SK-N-SH (cell line): ENCODE results near the gene POLE2. TPM values are rescaled to one million over a fixed set of nuclear protein-coding genes. Genes with fewer than 3 reads are reported as not detected.
"Not testable (repeated sequence)": the region's sequence is repeated elsewhere in the genome, so short reads cannot be mapped to it uniquely, and the experiment has no call there.

Source experiments
- CTCF ChIA-PET: fragments of 300-600, 350-600 bp; formaldehyde crosslinking; extraction: SDS; loops from one replicate; lab custom pipeline; 2021; lab: Yijun Ruan, JAX
- POLR2A ChIA-PET: fragments of 350-600 bp; sonication (Branson Sonifier 250); formaldehyde crosslinking; extraction: SDS; loops from one replicate; lab custom pipeline; 2020; ENCODE audit warnings: antibody characterized with exemption, inconsistent platforms; lab: Yijun Ruan, JAX
- DNase-seq: peaks from one replicate; pipeline ENCODE4 v3.0.0; 2012
- H2AFZ ChIP-seq: fragments of 200-600 bp; sonication (generic); 2 replicates; pipeline ENCODE4 v1.8.1; 2016; ENCODE audit warnings: antibody characterized with exemption, mild to moderate bottlenecking, low read depth
- H3F3A ChIP-seq: fragments of 200-600 bp; sonication (generic); replicated peaks from 2 replicates; pipeline ENCODE3; 2016; ENCODE audit warnings: antibody characterized with exemption, mild to moderate bottlenecking; ENCODE audit not compliant: insufficient read depth
- H3K27ac ChIP-seq, 2 experiments: fragments of 200-500 bp in 1 of 2; fragments of 200-600 bp in 1 of 2; sonication (Bioruptor generic) in 1 of 2; sonication (generic), shearing (Covaris generic) in 1 of 2; 2 replicates each; pipeline versions ENCODE4 v1.5.1 to v1.6.1; 2014 to 2016; ENCODE audit warnings: low read depth in 2 of 2, inconsistent platforms in 1 of 2, low read length in 1 of 2, mild to moderate bottlenecking in 1 of 2, mixed read lengths in 1 of 2
- H3K27me3 ChIP-seq: fragments of 200-600 bp; sonication (generic), shearing (Covaris generic); 2 replicates; pipeline ENCODE4 v1.6.1; 2016; ENCODE audit warnings: mixed run types; ENCODE audit not compliant: insufficient read depth
- H3K36me3 ChIP-seq, 2 experiments: fragments of 200-500 bp in 1 of 2; fragments of 200-600 bp in 1 of 2; sonication (Bioruptor generic) in 1 of 2; sonication (generic) in 1 of 2; replicated peaks in 1 of 2; 2 replicates each; pipeline versions ENCODE3 to v1.5.1; 2014 to 2016; ENCODE audit warnings: low read length in 1 of 2, mild to moderate bottlenecking in 1 of 2; ENCODE audit not compliant: insufficient read depth in 2 of 2, control insufficient read depth in 1 of 2
- H3K4me1 ChIP-seq, 2 experiments: fragments of 200-500 bp in 1 of 2; fragments of 200-600 bp in 1 of 2; sonication (Bioruptor generic) in 1 of 2; sonication (generic), shearing (Covaris generic) in 1 of 2; 2 replicates each; pipeline versions ENCODE4 v1.5.1 to v1.6.1; 2014 to 2016; ENCODE audit warnings: low read depth in 1 of 2, low read length in 1 of 2, mixed run types in 1 of 2; ENCODE audit not compliant: insufficient read depth in 2 of 2, control insufficient read depth in 1 of 2
- H3K4me2 ChIP-seq: fragments of 200-600 bp; sonication (generic), shearing (Covaris generic); 2 replicates; pipeline ENCODE4 v1.6.1; 2017; ENCODE audit warnings: mixed run types
- H3K4me3 ChIP-seq, 2 experiments: fragments of 200-500 bp in 1 of 2; fragments of 200-600 bp in 1 of 2; sonication (Bioruptor generic) in 1 of 2; sonication (generic), shearing (Covaris generic) in 1 of 2; 2 replicates each; pipeline versions ENCODE4 v1.5.1 to v1.8.1; 2014 to 2016; ENCODE audit warnings: low read depth in 2 of 2, inconsistent platforms in 1 of 2, low read length in 1 of 2, mild to moderate bottlenecking in 1 of 2, mixed read lengths in 1 of 2, moderate library complexity in 1 of 2
- H3K79me2 ChIP-seq: fragments of 200-600 bp; sonication (generic); 2 replicates; pipeline ENCODE4 v1.8.1; 2017; ENCODE audit warnings: mild to moderate bottlenecking; ENCODE audit not compliant: insufficient read depth
- H3K9ac ChIP-seq: fragments of 200-600 bp; sonication (generic); 2 replicates; pipeline ENCODE4 v1.6.1; 2017; ENCODE audit warnings: mixed run types
- H3K9me2 ChIP-seq: fragments of 200-600 bp; sonication (generic); 2 replicates; pipeline ENCODE4 v1.6.1; 2017; ENCODE audit warnings: mixed run types
- H3K9me3 ChIP-seq: fragments of 200-600 bp; sonication (generic); 2 replicates; pipeline ENCODE4 v1.6.1; 2017; ENCODE audit warnings: mixed run types, mild to moderate bottlenecking, moderate library complexity
- H4K20me1 ChIP-seq: fragments of 200-600 bp; sonication (generic); 2 replicates; pipeline ENCODE4 v1.6.1; 2017; ENCODE audit warnings: mild to moderate bottlenecking, mixed run types; ENCODE audit not compliant: insufficient read depth
- CHD2 ChIP-seq: fragments of 150-350 bp; IDR thresholded peaks from 2 replicates; pipeline ENCODE4 v1.6.1; 2018; ENCODE audit warnings: low read length; ENCODE audit not compliant: partially characterized antibody
- EZH2phosphoT487 ChIP-seq: fragments of 200-600 bp; sonication (generic); IDR thresholded peaks from 2 replicates; pipeline ENCODE4 v1.6.1; 2017; ENCODE audit warnings: low read depth, mixed run types, mild to moderate bottlenecking, antibody characterized with exemption, moderate library complexity, borderline replicate concordance
- GABPA ChIP-seq: IDR thresholded peaks from 2 replicates; pipeline ENCODE4 v1.4.0; 2012; ENCODE audit warnings: low read depth, mild to moderate bottlenecking
- JUND ChIP-seq: IDR thresholded peaks from 2 replicates; pipeline ENCODE4 v1.4.0; 2012
- MAX ChIP-seq: IDR thresholded peaks from 2 replicates; pipeline ENCODE4 v1.4.0; 2012; ENCODE audit warnings: low read depth
- MEF2A ChIP-seq: IDR thresholded peaks from 2 replicates; pipeline ENCODE4 v1.4.0; 2012; ENCODE audit warnings: low read depth, borderline replicate concordance
- NRF1 ChIP-seq: IDR thresholded peaks from 2 replicates; pipeline ENCODE4 v1.6.1; 2012; ENCODE audit warnings: low read depth, mild to moderate bottlenecking, low read length
- POLR2AphosphoS5 ChIP-seq: IDR thresholded peaks from 2 replicates; pipeline ENCODE4 v1.6.1; 2012; ENCODE audit warnings: low read depth, low read length
- REST ChIP-seq: IDR thresholded peaks from 2 replicates; pipeline ENCODE4 v1.6.1; 2012; ENCODE audit warnings: mild to moderate bottlenecking, low read depth, low read length, moderate library complexity
- RFX5 ChIP-seq: IDR thresholded peaks from 2 replicates; pipeline ENCODE4 v1.6.1; 2012; ENCODE audit warnings: mild to moderate bottlenecking, improper control_type of control experiment, low read length
- RXRA ChIP-seq: IDR thresholded peaks from 2 replicates; pipeline ENCODE4 v1.4.0; 2012; ENCODE audit warnings: low read depth, mild to moderate bottlenecking, borderline replicate concordance
- SMC3 ChIP-seq: IDR thresholded peaks from 2 replicates; pipeline ENCODE4 v1.6.1; 2012; ENCODE audit warnings: low read depth, low read length, improper control_type of control experiment
- TAF1 ChIP-seq: IDR thresholded peaks from 2 replicates; pipeline ENCODE4 v1.6.1; 2012; ENCODE audit warnings: low read depth, mild to moderate bottlenecking, low read length, moderate library complexity, borderline replicate concordance
- USF2 ChIP-seq: fragments of 150-350 bp; IDR thresholded peaks from 2 replicates; pipeline ENCODE4 v1.6.1; 2017; ENCODE audit warnings: antibody characterized with exemption, low read length, low read depth, borderline replicate concordance
- WGBS: methylation state at CpG from one replicate; pipeline ENCODE4 v1.1.6; 2017; ENCODE audit warnings: low lambda C conversion rate; 5-methylcytosine and 5-hydroxymethylcytosine counted together
- polyA plus RNA-seq, 3 experiments: library from polyadenylated mRNA; depleted of rRNA; stranded (reverse); fragments of >200 nt; gene quantifications; 2 replicates each; pipeline ENCODE4 v1.2.3, GENCODE V29; 2012

POLE2 gene
- polyA plus RNA-seq, 1 of the 3 experiments (the other 2 are of a cell fraction) = 8.5 TPM

GRCh38 chr14:49720744-49721143 lies 32.7 kb upstream of the POLE2 start:
- DNase-seq = no peak
- H3K27ac ChIP-seq = no peak overlapping the region
- no peaks in the 10 kb centered on the region for H4K20me1 ChIP-seq
- no peaks in the 10 kb centered on the region for H3K27me3 ChIP-seq
- no peaks in the 10 kb centered on the region for H3F3A ChIP-seq
- H3K4me3 ChIP-seq = no peak overlapping the region
- H3K9me3 ChIP-seq = no peaks in the 10 kb centered on the region
- H3K9me2 ChIP-seq = no peaks in the 10 kb centered on the region
- H3K9ac ChIP-seq = no peak overlapping the region
- ChIA-PET CTCF (no interaction called here), POLR2A (no interaction called here)
- H3K79me2 ChIP-seq = no peaks in the 10 kb centered on the region
- H3K36me3 ChIP-seq = peaks cover 0 to 5% of the 10 kb centered on the region in 2 experiments
- no peak overlapping the region for H3K4me2 ChIP-seq
- no peak for TF ChIP-seq RFX5
- TF ChIP-seq RXRA = no peak
- TF ChIP-seq NRF1 = no peak
- TF ChIP-seq SMC3 = no peak
- TF ChIP-seq MEF2A = no peak
- TF ChIP-seq MAX = no peak
- no peak for TF ChIP-seq JUND
- TF ChIP-seq POLR2AphosphoS5 = no peak
- no peak overlapping the region for H2AFZ ChIP-seq
- no peaks in the 10 kb centered on the region for H3K4me1 ChIP-seq

GRCh38 chr14:49710993-49711392 lies 23.0 kb upstream of the POLE2 start:
- H3K4me1 ChIP-seq, H3K9me3 ChIP-seq, H3K36me3 ChIP-seq, POLR2A ChIA-PET, H3K4me3 ChIP-seq, H3K79me2 ChIP-seq, H3K9me2 ChIP-seq, H3K27me3 ChIP-seq, H3K27ac ChIP-seq, H3K4me2 ChIP-seq, DNase-seq, H3F3A ChIP-seq, H2AFZ ChIP-seq, H4K20me1 ChIP-seq, H3K9ac ChIP-seq: not testable (repeated sequence)
- 91% methylated on average over 11 of the region's 11 CpGs for WGBS
- CTCF ChIA-PET = interaction anchor here (1.6 kb wide), 1 partner anchor 77 kb away, joined by 5 read pairs; the partner anchor contains the start of gene DNAAF2

GRCh38 chr14:49704471-49704870 lies 16.5 kb upstream of the POLE2 start:
- H3K4me2 ChIP-seq, H3F3A ChIP-seq, H3K27me3 ChIP-seq, H3K79me2 ChIP-seq, H3K9me3 ChIP-seq, H3K4me1 ChIP-seq, CTCF ChIA-PET, H3K27ac ChIP-seq, H3K9ac ChIP-seq, H3K4me3 ChIP-seq, H3K9me2 ChIP-seq, POLR2A ChIA-PET, H3K36me3 ChIP-seq, H4K20me1 ChIP-seq, H2AFZ ChIP-seq, DNase-seq: not testable (repeated sequence)
- WGBS = 83% methylated on average over 4 of the region's 4 CpGs

- Histone ChIP-seq H3K4me2 (no peak overlapping the region), H3K27me3 (no peaks in the 10 kb centered on the region), H3K4me3 (no peak overlapping the region), H3F3A (no peaks in the 10 kb centered on the region), H3K27ac (no peak overlapping the region), H3K4me1 (no peaks in the 10 kb centered on the region), H3K36me3 (no peaks in the 10 kb centered on the region), H3K79me2 (no peaks in the 10 kb centered on the region), H4K20me1 (no peaks in the 10 kb centered on the region), H3K9me3 (no peaks in the 10 kb centered on the region), H2AFZ (no peak overlapping the region), H3K9ac (no peak overlapping the region), H3K9me2 (no peaks in the 10 kb centered on the region)
- CTCF ChIA-PET = no interaction called here
- POLR2A ChIA-PET = no interaction called here
- WGBS = 91% methylated on average over 3 of the region's 3 CpGs
- DNase-seq = no peak
- TF ChIP-seq TAF1 (no peak), POLR2AphosphoS5 (no peak), REST (no peak), GABPA (no peak), EZH2phosphoT487 (no peak), USF2 (no peak), CHD2 (no peak)
These were observed 16.0 kb upstream of the POLE2 start for GRCh38 chr14:49703965-49704364.
